Measurements from ENCODE around the gene C9.

DNA sequence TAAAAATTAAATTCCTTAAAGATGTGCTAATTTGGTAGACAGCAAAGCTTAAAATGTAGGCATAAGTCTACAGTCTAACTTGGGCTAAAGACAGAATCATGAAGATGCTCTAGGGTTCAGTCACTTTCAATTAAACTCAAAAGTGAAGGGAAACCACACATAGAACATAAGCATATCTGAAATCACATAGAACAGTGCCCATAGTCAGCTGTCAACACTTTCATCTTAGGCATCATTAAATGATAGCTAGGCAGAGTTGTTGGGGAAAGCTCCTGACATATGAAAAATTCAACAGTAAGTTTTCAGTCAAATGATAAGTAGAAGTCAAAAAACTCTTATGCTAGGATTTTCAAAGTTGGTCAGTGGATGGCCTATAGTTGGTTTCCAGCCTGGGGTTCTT, 49.5 kb upstream of the C9 start:
- TF ChIP-seq CTCF (IDR thresholded peaks at IDR 0.05) (no peak), POLR2A (IDR thresholded peaks at IDR 0.05) (no peak), EP300 (IDR thresholded peaks at IDR 0.05) (no peak)
